Activated CD8-positive, alpha-beta memory T cell treated with anti-CD3 and anti-CD28 coated beads for 1 hour (primary cell): Measurements from ENCODE around the gene IFFO2.

Experiments
- DNase-seq, 2 donors: peaks; one replicate each; pipeline ENCODE4 v3.0.0-alpha.2; 2020; ENCODE audit warnings: low read depth in 1 of 2; ENCODE audit errors: extremely low read depth in 1 of 2

Gene IFFO2

DNA sequence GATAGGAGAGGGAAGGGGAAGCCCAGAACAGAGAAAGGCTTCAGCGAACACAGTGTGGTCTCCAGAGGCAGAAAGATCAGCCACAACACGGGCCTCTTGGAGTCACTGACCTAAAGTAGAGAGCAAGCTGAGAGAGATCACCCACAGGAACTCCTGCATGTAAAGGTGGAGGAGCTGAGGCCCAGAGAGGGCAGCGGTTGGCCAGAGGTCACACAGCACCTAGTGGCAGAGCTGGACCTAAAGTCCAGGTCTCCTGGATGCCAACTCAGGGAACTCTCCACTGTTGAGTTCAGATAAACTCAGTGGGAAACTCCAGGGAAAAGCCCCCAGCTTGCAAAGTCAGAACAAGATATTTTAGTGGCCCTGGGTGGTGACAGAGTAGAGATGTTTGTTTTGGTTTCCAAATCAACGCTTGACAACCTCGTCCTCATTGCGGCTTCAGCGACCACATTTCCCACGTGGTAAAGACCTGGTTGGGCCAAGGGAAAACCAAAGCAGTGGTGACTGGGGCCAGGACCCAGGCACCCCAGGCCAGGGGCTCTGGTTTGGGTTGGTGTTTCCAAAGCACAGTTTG lies 4.6 kb downstream of the IFFO2 start:
- peak in 1 of 2 donors; percentile 62 for DNase-seq

- no peak for DNase-seq
These were observed 5.1 kb downstream of the IFFO2 start for GRCh38 chr1:18951416-18951815.

DNA sequence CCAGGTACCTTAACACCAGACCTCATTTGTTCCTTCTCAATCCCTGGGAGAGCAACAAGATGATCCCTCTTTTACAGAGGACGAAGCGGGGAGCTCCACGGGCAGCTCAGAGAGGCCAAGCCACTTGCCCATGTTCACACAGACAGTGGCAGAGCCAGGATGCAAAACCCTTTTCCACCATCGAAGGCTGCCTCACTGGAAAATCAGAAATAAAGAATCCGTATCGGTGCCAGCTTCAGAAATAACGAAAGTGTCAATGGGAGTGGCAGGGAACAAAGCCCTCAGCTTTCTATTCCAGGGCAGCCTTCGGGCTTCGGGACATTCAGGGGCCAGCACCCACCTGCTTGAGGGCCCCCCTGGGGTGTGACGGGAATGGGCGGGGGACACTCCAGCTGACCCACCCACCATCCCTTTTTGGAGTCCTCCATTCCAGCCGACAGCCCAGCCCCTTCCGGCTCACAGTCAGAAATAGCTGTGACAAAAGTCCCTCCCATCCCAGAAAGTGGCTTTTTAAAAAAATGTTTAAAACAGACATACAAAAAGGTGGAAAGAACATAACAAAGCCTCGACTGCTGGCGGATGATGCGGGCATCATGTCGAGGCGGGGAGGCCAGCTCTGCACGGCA lies 6.0 kb downstream of the IFFO2 start:
- no peak for DNase-seq

DNA sequence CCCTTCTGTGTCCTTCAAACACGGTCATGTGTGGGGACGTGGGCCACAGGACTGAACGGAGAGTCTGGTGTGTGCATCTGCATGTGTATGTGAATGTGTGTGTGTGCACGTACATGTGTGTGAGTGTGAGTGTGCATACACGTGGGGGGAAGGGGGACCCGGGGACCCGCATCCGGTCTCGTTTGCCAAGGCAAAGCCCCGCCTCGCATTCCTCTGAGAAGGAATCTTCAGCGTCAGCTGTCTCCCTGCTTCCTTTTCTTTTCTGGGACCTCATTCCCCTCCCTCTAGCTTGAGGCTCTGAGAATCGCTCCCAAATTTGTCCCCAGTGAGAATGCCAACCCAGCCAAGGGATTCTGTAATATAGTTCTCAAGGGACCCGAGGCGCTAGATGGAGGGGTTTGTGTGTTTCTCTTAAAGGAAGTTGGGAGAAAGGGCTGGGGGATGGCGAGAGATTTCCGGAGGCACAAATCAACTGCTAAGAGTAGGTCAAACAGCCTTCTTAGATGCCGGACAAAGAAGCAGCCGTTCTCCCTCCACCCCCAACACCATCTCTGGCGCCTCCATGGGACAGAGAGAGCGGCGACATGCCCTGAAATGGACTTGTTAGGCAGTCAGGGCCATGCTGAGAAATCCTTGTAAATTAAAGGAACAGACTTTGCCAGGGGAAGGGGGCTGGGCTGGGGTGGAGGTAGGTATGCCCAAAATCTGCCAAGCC lies 6.6 kb downstream of the IFFO2 start:
- DNase-seq: no peak

GRCh38 chr1:18948913-18949685 lies 7.4 kb downstream of the IFFO2 start:
- DNase-seq: no peak

- DNase-seq: peak in 1 of 2 donors; percentile 33
These were observed 8.2 kb downstream of the IFFO2 start for GRCh38 chr1:18948048-18948912.

GRCh38 chr1:18947570-18947969 lies 8.9 kb downstream of the IFFO2 start:
- no peak for DNase-seq

- no peak for DNase-seq
These were observed 9.7 kb downstream of the IFFO2 start for GRCh38 chr1:18946550-18947381.

- DNase-seq: no peak
These were observed 11.1 kb downstream of the IFFO2 start for GRCh38 chr1:18945401-18945849.

DNA sequence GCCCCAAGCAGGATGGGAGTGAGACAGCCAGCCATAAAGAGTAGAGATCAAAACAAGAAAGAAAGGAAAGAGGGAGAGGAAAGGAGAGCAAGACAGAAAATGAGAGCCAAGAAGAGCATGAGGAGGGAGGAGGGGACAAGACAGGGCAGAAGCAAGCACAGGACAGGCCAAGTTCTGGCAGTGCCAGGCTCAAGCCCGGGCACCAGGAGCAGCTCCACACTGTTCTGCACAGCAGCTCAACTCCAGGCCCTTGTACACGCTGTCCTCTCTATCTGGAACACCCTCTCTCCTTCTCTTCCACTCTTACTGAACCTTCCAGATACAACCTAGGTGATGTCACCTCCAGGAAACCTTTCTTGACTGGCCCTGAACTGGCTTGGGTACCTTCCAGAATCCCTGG lies 11.7 kb downstream of the IFFO2 start:
- DNase-seq: no peak

GRCh38 chr1:18943914-18944572 lies 12.4 kb downstream of the IFFO2 start:
- no peak for DNase-seq

DNA sequence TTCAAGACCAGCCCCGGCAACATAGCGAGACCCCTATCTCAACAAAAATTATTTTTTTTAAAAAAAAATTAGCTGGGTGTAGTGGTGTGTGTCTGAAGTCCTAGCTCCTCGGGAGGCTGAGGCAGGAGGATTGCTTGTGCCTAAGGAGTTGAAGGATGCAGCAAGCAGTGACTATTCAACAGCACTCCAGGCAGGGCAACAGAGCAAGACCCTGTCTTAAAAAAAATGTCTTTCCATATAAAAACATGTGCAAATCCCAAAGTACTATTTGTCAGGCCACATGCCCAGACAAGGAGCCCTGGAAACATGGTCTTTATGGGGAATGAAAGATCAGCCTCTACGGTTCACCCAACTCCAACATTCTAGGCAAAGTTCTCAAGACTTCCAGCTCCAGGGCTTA lies 13.3 kb downstream of the IFFO2 start:
- DNase-seq: no peak

- no peak for DNase-seq
These were observed 14.1 kb downstream of the IFFO2 start for GRCh38 chr1:18942340-18942739.

- no peak for DNase-seq
These were observed 15.0 kb downstream of the IFFO2 start for GRCh38 chr1:18941221-18942141.

DNA sequence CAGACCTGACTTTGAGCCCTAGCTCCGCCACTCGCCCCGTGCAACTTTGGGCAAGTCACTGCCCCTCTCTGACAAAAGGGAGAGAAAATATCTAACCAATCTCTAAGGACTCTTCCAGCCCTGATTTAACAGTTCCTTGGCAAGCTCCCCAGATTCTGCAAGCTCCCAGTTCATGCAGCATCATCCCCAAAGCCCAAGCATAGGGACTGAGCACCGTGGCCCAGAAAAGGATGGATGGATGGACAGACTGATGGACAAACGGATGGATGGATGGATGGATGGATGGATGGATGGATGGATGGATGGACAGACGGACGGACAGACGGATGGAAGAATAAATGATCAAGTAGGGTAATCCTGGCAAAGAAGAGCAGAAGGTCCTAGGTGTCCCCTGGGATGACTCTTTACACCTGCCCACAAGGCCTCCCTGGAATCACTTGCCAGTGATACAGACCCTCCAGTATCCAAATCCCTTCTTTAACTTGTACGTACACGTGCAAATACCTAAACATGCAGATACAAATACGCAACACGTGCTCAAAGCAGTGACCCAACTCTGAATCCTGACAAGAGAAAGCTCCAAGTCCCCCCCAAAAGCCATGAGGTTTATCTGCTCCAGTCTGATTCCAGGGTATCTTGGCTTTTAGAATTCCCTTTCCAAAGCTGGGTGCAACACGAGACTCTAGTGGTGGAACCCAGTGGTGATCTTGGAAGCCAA lies 16.0 kb downstream of the IFFO2 start:
- DNase-seq: no peak

DNA sequence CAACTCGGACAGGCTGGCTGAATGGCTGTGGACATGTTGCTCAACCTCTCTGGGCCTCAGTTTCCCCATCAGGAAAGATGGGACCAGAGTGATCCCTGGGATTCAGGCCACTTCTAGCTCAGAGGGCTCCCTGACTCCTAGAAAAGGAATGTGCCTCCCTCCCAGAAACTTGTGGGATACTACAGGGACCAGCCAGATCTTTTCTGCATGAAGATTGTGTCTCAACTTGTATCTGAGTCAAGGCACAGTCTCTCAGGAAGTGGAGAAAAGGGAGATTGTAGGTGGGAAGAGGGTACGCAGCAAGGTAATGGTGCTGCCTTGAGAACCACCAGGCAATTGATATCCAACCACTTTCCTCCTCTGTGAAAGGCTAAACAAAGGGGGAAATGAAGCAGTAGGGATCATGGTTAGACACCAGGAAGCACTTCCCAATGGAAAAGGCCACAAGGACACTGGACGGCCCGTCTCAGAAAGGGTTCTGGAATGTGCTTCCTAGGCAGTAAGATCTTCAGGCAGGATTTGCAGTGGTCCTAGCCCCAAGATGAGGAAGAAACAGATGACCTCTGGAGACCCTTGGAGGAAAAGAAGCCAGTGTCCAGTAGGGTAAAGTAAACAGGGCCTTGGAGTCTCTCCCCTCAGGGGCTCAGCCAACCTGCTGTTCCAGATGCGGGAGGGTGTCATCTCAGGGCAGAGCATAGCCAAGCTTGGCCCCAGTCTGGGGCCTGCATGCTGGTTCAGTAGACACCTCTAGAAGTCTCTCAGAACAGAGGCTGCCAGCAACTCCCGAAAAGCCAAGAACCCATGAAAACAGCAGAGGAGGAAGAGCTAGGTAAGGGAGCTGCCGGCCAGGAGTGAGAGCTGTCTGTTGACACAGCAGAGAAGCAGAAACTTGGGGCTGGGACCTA lies 16.8 kb downstream of the IFFO2 start:
- DNase-seq: no peak

- no peak for DNase-seq
These were observed 17.8 kb downstream of the IFFO2 start for GRCh38 chr1:18938707-18939070.
